Glomerular visceral epithelial cell (primary cell): ENCODE measurements around the gene CALR.
"Not testable (repeated sequence)": the region's sequence is repeated elsewhere in the genome, so short reads cannot be mapped to it uniquely, and the experiment has no call there.

Experiments
- DNase-seq: peaks from one replicate; pipeline ENCODE4 v3.0.0-alpha.2; 2016; ENCODE audit errors: extremely low spot score

The CALR gene

DNA sequence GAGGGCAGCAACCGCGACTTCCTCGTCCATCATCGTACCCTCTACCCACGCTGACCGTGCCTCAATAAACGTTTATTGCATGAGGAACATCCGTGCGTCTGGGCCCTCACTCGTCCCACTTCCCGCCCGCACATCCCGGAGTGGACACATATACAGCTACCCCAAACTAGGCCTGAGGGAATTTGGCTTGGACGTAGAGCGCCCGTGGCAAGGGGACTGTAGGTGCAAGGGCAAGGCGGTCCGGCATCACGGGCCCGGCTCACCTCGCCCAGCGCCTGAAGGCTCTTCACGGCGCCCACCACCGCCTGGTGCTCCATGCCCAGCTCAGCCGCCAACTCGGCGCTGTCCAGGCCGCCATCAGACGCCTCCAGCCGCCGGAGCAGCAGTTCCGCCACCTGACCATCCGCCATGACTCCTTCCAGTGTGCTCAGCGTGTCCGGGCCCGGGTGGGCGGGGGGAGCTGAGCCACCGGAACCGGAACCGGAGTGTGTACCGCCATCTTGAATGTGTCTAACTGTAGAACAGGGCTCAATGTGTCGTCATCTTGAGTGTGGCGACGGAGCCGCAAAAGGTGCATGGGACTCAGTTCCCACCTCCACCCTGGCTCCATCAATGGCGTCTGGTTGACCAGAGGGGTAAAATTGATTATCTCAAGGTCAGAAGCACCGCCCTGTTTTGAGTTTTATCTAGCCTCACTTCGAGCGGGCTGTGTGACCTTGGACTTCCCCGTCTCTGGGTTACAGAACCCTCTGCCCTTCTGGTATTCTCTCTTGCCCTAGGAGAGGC lies 4.9 kb upstream of the CALR start, which contains the start of gene FARSA:
Gene FARSA, minus strand, starts transcription at position 425 of the 786 bp plus-strand sequence. Its CDS starts 15 bp downstream, at position 410.
- peak; percentile 91 for DNase-seq

GRCh38 chr19:12935071-12935470 lies 3.3 kb upstream of the CALR start:
- DNase-seq = no peak

GRCh38 chr19:12936582-12936981 lies 1.8 kb upstream of the CALR start:
- DNase-seq = no peak

- DNase-seq = no peak
Observed at GRCh38 chr19:12937093-12937926, 1.1 kb upstream of the CALR start.

DNA sequence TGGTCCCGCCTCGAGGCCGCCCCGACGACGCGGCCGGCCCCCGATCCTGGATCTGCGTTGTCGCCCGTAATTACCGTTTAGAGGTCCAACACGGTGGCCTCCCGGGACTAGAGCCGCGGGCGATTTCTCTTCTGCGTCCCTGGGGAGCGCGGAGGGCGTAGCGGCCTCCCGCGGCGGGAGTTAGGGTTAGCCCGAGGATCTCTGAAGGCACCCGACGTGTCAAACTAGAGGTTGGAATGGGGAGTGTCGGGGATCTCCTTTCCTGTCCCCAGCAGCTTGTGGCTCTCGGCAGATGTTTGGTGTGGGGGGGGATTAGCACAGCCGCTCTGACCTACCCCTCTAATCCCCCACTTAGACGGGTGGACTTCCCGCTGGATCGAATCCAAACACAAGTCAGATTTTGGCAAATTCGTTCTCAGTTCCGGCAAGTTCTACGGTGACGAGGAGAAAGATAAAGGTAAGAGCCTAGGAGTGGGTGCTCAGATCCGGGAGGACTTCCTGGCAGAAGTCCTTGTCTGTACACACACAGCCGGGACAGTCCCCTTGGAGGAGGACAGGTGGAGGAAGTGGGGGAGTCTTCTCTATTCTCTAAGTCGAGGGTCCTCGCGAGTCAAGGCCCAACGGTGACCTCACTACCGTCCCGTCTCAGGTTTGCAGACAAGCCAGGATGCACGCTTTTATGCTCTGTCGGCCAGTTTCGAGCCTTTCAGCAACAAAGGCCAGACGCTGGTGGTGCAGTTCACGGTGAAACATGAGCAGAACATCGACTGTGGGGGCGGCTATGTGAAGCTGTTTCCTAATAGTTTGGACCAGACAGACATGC lies 581 bp downstream of the CALR start:
- DNase-seq = peak; percentile 40

GRCh38 chr19:12939975-12940423 lies 1.6 kb downstream of the CALR start:
- DNase-seq = no peak

DNA sequence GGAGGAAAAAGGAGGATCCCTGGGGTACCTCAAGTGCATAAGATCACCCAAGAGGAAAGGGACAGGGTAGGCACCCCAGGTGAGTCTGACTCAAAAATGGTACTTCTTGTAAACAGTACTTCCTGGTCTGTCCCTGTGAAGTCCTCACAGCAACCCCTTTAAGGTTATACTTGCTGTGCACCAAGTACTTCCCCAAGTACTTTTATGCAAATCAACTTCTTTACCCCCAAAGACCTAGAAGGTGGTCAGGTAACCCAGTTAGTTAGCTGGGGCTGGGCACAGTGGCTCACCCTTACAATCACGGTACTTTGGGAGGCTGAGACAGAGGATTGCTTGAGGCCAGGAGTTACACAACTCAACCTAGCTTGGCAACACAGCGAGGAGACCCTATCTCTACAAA lies 2.5 kb downstream of the CALR start:
- DNase-seq = no peak

DNA sequence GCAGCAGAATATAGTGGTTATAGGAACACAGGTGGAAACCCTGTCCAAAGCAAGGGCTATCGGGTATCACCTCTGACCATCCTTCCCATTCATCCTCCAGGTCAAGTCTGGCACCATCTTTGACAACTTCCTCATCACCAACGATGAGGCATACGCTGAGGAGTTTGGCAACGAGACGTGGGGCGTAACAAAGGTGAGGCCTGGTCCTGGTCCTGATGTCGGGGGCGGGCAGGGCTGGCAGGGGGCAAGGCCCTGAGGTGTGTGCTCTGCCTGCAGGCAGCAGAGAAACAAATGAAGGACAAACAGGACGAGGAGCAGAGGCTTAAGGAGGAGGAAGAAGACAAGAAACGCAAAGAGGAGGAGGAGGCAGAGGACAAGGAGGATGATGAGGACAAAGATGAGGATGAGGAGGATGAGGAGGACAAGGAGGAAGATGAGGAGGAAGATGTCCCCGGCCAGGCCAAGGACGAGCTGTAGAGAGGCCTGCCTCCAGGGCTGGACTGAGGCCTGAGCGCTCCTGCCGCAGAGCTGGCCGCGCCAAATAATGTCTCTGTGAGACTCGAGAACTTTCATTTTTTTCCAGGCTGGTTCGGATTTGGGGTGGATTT lies 5.1 kb downstream of the CALR start:
- DNase-seq = no peak

GRCh38 chr19:12944104-12944674 lies 5.8 kb downstream of the CALR start:
- DNase-seq = no peak

DNA sequence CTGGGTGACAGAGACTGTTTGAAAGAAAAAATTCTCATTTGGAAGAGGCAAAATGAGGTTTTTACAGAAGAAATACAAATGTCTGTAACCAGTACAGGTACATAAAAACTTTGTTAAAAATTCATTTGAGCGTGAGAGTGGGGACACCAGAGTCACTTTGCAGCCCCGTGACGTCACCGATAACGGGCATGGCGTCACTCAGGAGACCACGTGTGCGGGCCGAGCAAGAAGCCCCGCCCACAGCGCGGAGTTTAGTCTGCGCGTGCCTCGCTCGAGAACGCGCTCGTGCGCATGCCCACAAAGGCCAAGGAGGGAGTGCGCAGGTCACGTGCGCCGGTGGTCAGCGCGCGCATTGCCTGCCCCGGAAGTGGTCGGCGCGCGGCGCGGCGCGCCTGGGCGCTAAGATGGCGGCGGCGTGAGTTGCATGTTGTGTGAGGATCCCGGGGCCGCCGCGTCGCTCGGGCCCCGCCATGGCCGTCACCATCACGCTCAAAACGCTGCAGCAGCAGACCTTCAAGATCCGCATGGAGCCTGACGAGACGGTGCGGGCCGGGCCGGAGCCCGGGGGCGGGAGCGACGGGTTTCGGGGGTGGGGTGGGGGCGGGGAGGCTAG lies 7.2 kb downstream of the CALR start, which contains the start of gene RAD23A:
Gene RAD23A, plus strand, starts transcription at position 384 of the 613 bp plus-strand sequence. Its CDS starts 87 bp downstream, at position 471.
- peak; percentile 99 for DNase-seq

GRCh38 chr19:12946092-12946721 lies 7.8 kb downstream of the CALR start:
- peak; percentile 78 for DNase-seq

- DNase-seq = no peak
Observed at GRCh38 chr19:12946731-12947496, 8.5 kb downstream of the CALR start.

DNA sequence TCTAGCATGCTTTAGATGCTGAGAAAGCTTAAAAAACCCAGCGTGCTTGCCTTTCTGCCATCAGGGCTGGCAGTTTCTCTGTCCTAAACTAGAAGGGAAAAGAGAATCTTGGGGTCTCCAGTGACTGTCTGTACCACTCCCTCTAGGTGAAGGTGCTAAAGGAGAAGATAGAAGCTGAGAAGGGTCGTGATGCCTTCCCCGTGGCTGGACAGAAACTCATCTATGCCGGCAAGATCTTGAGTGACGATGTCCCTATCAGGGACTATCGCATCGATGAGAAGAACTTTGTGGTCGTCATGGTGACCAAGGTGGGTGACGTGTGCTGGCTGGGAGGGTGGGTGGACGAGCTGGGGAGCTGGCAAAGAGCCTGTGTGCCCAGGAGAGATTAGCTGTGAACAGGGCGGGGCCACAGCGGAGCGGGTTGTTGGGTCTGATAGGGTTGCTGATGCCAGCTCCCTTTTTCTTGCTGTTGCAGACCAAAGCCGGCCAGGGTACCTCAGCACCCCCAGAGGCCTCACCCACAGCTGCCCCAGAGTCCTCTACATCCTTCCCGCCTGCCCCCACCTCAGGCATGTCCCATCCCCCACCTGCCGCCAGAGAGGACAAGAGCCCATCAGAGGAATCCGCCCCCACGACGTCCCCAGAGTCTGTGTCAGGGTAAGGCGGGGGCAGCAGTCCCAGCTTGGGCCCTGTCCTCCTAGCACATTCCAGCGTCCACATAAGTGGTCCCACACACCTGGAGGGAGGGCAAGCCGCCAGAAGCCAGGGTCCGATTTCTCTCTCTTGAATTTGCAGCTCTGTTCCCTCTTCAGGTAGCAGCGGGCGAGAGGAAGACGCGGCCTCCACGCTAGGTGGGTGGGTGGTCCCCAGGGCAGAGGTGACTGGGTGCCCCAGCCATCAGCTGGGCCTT lies 9.5 kb downstream of the CALR start:
- DNase-seq = no peak

- no peak for DNase-seq
Observed at GRCh38 chr19:12948612-12949362, 10.4 kb downstream of the CALR start.

- DNase-seq = no peak
Observed at GRCh38 chr19:12949363-12950283, 11.2 kb downstream of the CALR start.

GRCh38 chr19:12952050-12952449 lies 13.6 kb downstream of the CALR start:
- DNase-seq = not testable (repeated sequence)
